SH-SY5Y (cell line): Measurements from ENCODE around the gene ST6GALNAC2.

ENCODE experiments used
- GATA2 ChIP-seq: IDR thresholded peaks from 2 replicates; pipeline ENCODE4 v1.6.1; 2011; ENCODE audit warnings: mild to moderate bottlenecking, low read depth, low read length
- GATA3 ChIP-seq: IDR thresholded peaks from 2 replicates; pipeline ENCODE4 v1.6.1; 2011; ENCODE audit warnings: low read depth, mild to moderate bottlenecking, low read length, moderate library complexity

- no peak for TF ChIP-seq GATA3
- TF ChIP-seq GATA2 = no peak
These were observed 37.1 kb downstream of the ST6GALNAC2 start for GRCh38 chr17:76548378-76549214.
